HG03108 (cell line): ENCODE results near the gene CCDC68.
"Not testable (repeated sequence)": the region's sequence is repeated elsewhere in the genome, so short reads cannot be mapped to it uniquely, and the experiment has no call there.

Experiments used
- ATAC-seq: cut with Tn5 transposase; IDR thresholded peaks from one replicate; pipeline ENCODE4 v1.9.1; 2021; ENCODE audit warnings: moderate library complexity; ENCODE audit not compliant: unreplicated experiment

The CCDC68 gene

DNA sequence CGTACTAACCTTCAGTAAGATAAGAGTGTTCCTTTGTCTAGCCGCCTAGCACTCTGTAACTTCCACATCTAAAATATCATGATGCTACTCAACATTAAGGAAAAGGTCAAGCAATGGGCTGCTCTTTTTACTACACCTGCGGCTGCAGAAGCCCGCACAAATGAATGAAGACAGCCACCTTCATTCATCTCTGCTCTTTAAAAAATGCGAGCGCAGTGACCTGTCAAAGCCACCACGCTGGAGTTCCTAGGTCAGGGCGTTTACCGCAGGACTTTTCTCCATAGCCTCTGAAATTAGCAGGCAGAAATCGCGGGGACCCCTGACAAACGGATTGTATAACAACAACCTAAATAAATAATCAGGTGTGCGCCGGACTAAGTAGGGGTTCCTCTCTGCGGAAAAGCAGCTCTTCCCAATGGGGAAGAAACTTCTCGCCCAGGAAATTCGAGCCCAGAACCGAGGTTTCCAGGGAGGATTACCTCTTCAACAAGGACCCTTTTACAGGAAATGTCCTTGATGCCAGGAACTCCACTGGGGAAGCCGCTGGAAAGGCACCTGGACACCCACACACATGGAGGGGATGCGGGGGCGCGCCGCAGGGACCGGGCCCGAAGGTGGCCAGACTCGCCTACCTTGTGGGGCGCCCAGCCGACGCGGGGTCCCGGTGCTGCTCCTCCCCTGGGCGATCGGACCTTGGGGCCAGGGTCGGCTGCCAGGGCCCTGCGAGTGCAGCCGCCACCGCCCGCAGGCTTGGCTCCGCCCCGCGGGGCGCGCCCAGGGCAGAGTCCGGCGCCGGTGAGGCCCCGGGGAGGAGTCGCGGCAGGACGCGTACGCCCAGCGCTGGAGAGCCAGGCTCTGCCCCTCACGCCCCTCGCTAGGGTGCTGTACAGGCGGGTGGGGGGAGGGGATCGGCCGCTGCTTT lies at the start of gene CCDC68:
Gene CCDC68 (minus strand): TSS at position 758 of the 922 bp plus-strand sequence. CDS start 16,670 bp downstream, outside the sequence.
- no peak for ATAC-seq

GRCh38 chr18:55007602-55008001 lies 48.3 kb upstream of the CCDC68 start:
- ATAC-seq = no peak

DNA sequence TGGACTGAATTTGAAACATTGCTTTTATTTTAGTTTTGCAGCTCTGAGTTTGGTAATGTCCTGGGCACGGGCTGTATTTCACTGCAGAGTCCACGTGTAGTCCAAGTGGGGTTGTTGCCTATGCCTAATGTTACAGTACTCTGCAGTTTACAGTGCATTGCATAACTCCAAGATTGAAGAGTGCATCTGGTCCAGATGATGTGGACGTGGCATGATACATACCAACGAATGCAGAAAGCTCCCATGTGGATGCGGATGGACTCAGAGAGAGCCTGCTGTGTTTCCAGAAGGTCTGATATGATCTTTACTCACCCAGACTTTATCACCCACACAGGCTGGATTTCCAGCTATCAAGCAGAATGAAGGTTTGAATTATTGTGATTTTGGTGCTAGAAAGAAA lies 44.4 kb upstream of the CCDC68 start:
- ATAC-seq = no peak

- ATAC-seq = no peak
Observed at GRCh38 chr18:55002261-55002660, 43.0 kb upstream of the CCDC68 start.

GRCh38 chr18:55001394-55002024 lies 42.2 kb upstream of the CCDC68 start:
- ATAC-seq = no peak

- ATAC-seq = no peak
Observed at GRCh38 chr18:55000529-55000928, 41.3 kb upstream of the CCDC68 start.

GRCh38 chr18:54999016-54999415 lies 39.8 kb upstream of the CCDC68 start:
- no peak for ATAC-seq

GRCh38 chr18:54995421-54996143 lies 36.3 kb upstream of the CCDC68 start:
- no peak for ATAC-seq

DNA sequence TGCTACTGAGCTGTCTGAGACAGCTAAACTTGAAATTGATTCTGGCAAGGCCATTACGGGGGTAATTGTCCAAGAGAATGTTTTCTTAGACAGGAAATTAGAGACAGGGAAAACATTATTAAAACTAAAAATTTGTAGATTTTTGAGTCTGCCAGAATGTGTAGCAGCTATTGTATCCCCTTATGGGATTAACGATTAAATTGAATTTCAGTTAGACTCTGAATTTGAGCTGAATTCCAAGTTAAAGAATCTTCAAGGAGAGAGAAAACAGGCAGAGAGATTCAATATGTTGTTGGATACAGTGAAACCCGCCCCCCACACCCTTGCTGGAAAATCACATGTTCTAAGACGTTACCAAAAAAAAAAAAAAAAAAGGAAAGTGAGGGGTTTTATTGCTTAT lies 32.7 kb upstream of the CCDC68 start:
- ATAC-seq = no peak

GRCh38 chr18:54984908-54985307 lies 25.6 kb upstream of the CCDC68 start:
- no peak for ATAC-seq

DNA sequence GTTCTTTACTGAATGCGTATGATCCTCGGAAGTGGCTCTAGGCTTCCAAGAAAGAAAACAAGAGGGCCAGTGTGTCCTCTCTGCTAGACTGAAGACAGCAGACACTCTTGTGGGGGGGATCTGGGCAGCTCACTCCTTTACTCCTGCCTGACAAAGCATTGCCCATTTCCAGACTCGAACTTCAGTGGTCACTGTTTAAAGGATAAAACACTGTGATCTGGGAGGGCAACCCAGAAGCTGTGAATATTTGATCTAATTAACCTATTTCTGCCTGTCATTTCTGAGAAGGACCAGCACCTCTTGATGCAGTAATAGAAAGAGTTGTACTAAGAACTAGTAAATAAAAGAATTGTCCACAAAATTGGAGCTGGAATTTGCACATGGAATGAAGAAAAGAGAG lies 24.5 kb upstream of the CCDC68 start:
- ATAC-seq = no peak

- ATAC-seq = no peak
Observed at GRCh38 chr18:54983041-54983686, 23.9 kb upstream of the CCDC68 start.

GRCh38 chr18:54981076-54981475 lies 21.8 kb upstream of the CCDC68 start:
- ATAC-seq = no peak

GRCh38 chr18:54975598-54975997 lies 16.3 kb upstream of the CCDC68 start:
- ATAC-seq = no peak

DNA sequence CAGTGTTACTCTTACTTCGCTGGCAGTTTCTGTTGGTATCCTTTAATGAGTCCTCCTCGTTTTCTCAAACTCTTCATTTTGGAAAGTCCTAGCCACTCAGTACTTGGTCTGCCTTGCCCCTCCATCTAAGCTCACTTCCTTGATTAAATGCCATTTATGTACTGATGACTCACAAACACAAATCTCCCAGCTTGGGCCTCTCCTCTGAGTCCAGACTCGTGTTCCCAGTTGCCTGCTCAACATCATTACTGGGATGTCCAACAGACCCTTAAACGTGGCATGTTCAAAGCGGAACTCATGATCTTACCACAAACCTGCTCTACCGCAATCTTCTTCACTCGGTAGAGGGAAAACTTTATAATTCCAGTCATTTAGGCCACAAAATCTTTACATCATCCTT lies 13.8 kb upstream of the CCDC68 start:
- ATAC-seq = no peak

DNA sequence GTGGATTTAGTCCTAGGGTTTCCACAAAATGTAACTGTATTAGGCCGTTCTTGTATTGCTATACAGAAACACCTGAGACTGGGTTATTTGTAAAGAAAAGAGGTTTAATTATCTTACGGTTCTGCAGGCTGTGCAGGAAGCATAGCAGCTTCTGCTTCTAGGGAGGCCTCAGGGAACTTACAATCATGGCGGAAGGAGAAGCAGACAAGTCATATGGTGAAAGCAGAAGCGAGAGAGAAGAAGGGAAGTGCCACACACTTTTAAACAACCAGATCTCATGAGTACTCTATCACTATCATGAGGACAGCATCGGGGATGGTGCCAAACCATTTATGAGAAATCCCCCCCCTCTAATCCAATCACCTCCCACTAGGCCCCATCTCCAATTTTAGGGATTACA lies 9.5 kb upstream of the CCDC68 start:
- ATAC-seq = no peak

GRCh38 chr18:54968237-54968636 lies 9.0 kb upstream of the CCDC68 start:
- ATAC-seq = not testable (repeated sequence)

DNA sequence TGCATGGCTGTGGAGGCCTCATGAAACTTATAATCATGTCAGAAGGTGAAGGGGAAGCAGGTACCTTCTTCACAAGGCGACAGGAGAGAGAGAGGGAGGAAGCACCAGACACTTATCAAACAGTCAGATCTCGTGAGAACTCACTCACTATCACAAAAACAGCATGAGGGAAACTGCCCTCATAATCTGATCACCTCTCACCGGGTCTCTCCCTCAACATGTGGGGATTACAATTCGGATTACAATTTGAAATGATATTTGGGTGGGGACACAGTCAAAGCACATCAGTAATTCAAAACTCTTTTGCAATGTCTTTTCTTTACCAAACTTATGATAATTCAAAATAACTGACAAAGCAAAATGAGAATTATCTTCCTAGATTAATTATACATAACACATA lies 8.5 kb upstream of the CCDC68 start:
- ATAC-seq = no peak

DNA sequence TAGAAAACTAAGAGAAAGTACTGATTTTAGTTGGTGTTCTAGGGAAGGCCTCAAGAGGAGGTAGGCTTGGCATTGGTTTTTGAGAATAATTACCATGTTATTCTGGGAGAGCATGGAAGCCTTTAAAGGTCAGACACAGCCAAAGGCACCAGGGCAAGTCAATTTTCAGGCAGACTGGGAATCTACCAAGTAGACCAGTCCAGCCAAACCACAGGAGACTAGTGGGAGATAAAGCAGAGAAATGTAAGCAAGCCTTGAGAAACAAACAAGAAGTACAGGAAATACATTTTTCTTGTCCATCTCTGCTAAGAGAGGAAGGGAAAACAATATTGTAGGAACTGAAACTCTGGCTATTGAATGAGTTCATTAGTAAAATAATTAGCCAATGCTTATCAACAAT lies 5.5 kb upstream of the CCDC68 start:
- ATAC-seq = no peak

DNA sequence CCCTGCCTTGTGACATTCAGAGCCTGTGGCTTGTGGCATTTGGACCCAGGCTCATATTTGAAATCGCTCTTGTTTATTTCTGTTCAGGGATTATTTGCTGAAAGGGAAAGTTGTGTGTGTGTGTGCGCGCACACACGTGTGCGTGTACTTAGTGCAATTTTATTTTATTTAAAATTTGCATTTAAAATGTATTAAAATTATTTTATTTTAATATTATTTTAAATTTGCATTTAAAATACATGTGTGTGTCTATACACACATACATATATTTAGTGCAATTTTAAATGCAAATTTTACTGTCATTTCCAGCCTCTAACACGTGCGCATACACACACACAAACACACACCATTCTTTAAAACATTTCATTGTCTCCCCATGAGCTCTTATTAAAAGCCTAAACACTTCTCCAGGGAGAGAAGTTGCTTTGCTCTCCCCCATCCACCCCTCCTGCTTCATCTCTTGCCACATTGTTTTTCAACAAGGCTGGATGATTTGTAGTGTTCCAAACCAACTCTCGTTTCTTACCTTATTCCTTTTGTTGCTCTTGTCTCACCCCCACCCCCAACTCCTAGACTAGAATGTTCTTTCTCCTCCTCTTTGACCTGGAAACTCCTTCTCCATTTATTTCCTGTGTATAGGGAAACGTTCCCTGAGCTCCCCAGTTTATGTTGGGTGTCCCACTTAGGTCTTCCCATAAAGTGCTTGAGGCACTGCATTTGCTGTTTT lies 3.8 kb upstream of the CCDC68 start:
- no peak for ATAC-seq
